WTC11 (cell line): ENCODE measurements around the gene TMEM143.
"Not testable (repeated sequence)": the region's sequence is repeated elsewhere in the genome, so short reads cannot be mapped to it uniquely, and the experiment has no call there.

Experiments used
- TF ChIP-seq, protein P1 (sequence below): fragments of 200-600 bp; IDR thresholded peaks from 2 replicates; pipeline ENCODE4 v1.8.0; 2022; ENCODE audit warnings: antibody characterized with exemption
- TF ChIP-seq, protein P2 (sequence below): sonication (generic); formaldehyde crosslinking; IDR thresholded peaks from 2 replicates; pipeline ENCODE4 v1.8.1; 2023; ENCODE audit warnings: mild to moderate bottlenecking, missing genetic modification reagents, borderline replicate concordance
- TF ChIP-seq, protein P3 (sequence below): sonication (generic); formaldehyde crosslinking; IDR thresholded peaks from 2 replicates; pipeline ENCODE4 v1.8.0; 2022; ENCODE audit warnings: mild to moderate bottlenecking, missing genetic modification reagents

DNA sequence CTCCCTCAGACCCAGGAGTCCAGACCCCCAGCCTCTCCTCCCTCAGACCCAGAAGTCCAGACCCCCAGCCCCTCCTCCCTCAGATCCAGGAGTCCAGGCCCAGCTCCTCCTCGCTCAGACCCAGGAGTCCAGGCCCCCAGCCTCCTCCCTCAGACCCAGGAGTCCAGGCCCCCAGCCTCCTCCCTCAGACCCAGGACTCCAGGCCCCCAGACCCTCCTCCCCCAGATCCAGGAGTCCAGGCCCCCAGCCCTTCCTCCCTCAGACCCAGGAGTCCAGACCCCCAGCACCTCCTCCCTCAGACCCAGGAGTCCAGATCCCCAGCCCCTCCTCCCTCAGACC lies 28.2 kb upstream of the TMEM143 start:
- TF ChIP-seq, protein P1, sequence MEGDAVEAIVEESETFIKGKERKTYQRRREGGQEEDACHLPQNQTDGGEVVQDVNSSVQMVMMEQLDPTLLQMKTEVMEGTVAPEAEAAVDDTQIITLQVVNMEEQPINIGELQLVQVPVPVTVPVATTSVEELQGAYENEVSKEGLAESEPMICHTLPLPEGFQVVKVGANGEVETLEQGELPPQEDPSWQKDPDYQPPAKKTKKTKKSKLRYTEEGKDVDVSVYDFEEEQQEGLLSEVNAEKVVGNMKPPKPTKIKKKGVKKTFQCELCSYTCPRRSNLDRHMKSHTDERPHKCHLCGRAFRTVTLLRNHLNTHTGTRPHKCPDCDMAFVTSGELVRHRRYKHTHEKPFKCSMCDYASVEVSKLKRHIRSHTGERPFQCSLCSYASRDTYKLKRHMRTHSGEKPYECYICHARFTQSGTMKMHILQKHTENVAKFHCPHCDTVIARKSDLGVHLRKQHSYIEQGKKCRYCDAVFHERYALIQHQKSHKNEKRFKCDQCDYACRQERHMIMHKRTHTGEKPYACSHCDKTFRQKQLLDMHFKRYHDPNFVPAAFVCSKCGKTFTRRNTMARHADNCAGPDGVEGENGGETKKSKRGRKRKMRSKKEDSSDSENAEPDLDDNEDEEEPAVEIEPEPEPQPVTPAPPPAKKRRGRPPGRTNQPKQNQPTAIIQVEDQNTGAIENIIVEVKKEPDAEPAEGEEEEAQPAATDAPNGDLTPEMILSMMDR: not testable (repeated sequence)
- TF ChIP-seq, protein P2, sequence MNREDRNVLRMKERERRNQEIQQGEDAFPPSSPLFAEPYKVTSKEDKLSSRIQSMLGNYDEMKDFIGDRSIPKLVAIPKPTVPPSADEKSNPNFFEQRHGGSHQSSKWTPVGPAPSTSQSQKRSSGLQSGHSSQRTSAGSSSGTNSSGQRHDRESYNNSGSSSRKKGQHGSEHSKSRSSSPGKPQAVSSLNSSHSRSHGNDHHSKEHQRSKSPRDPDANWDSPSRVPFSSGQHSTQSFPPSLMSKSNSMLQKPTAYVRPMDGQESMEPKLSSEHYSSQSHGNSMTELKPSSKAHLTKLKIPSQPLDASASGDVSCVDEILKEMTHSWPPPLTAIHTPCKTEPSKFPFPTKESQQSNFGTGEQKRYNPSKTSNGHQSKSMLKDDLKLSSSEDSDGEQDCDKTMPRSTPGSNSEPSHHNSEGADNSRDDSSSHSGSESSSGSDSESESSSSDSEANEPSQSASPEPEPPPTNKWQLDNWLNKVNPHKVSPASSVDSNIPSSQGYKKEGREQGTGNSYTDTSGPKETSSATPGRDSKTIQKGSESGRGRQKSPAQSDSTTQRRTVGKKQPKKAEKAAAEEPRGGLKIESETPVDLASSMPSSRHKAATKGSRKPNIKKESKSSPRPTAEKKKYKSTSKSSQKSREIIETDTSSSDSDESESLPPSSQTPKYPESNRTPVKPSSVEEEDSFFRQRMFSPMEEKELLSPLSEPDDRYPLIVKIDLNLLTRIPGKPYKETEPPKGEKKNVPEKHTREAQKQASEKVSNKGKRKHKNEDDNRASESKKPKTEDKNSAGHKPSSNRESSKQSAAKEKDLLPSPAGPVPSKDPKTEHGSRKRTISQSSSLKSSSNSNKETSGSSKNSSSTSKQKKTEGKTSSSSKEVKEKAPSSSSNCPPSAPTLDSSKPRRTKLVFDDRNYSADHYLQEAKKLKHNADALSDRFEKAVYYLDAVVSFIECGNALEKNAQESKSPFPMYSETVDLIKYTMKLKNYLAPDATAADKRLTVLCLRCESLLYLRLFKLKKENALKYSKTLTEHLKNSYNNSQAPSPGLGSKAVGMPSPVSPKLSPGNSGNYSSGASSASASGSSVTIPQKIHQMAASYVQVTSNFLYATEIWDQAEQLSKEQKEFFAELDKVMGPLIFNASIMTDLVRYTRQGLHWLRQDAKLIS (CRISPR knock-in tag): not testable (repeated sequence)
- TF ChIP-seq, protein P3, sequence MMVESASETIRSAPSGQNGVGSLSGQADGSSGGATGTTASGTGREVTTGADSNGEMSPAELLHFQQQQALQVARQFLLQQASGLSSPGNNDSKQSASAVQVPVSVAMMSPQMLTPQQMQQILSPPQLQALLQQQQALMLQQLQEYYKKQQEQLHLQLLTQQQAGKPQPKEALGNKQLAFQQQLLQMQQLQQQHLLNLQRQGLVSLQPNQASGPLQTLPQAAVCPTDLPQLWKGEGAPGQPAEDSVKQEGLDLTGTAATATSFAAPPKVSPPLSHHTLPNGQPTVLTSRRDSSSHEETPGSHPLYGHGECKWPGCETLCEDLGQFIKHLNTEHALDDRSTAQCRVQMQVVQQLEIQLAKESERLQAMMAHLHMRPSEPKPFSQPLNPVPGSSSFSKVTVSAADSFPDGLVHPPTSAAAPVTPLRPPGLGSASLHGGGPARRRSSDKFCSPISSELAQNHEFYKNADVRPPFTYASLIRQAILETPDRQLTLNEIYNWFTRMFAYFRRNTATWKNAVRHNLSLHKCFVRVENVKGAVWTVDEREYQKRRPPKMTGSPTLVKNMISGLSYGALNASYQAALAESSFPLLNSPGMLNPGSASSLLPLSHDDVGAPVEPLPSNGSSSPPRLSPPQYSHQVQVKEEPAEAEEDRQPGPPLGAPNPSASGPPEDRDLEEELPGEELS (CRISPR knock-in tag): not testable (repeated sequence)
